ENCODE measurements around the gene NDUFA8. TPM values are rescaled to one million over a fixed set of nuclear protein-coding genes. Genes with fewer than 3 reads are reported as not detected.

The NDUFA8 gene
- total RNA-seq, result 27.3 and 33.4 TPM in 2 replicates

- peak; percentile 96 to 97 for DNase-seq (ENCODE audit: low read depth in 2 of 2)
These were observed at the start of gene NDUFA8, which contains the start of gene MORN5 for GRCh38 chr9:122159026-122159924. Gene NDUFA8, minus strand, starts transcription at chr9:122159779. Its CDS starts 102 bp downstream, at chr9:122159677. Gene MORN5, plus strand, starts transcription at chr9:122159908. Its CDS starts 65 bp downstream, at chr9:122159973.

- DNase-seq (ENCODE audit: low read depth in 2 of 2), result no peak
These were observed 47.5 kb upstream of the NDUFA8 start for GRCh38 chr9:122207096-122207495.

- no peak for DNase-seq (ENCODE audit: low read depth in 2 of 2)
These were observed 46.8 kb upstream of the NDUFA8 start for GRCh38 chr9:122206118-122207046.

- DNase-seq (ENCODE audit: low read depth in 2 of 2), result no peak
These were observed 45.6 kb upstream of the NDUFA8 start for GRCh38 chr9:122205176-122205575.

- DNase-seq (ENCODE audit: low read depth in 2 of 2), result no peak
These were observed 44.9 kb upstream of the NDUFA8 start for GRCh38 chr9:122204491-122204890.

- no peak for DNase-seq (ENCODE audit: low read depth in 2 of 2)
These were observed 44.5 kb upstream of the NDUFA8 start for GRCh38 chr9:122204055-122204454.

- DNase-seq (ENCODE audit: low read depth in 2 of 2), result no peak
These were observed 42.5 kb upstream of the NDUFA8 start for GRCh38 chr9:122202111-122202510.

GRCh38 chr9:122201641-122202040 is 42.1 kb upstream of the NDUFA8 start:
- DNase-seq (ENCODE audit: low read depth in 2 of 2), result no peak

GRCh38 chr9:122200960-122201595 is 41.5 kb upstream of the NDUFA8 start:
- peak in 1 of 2 donors; percentile 45 for DNase-seq (ENCODE audit: low read depth in 2 of 2)

- no peak for DNase-seq (ENCODE audit: low read depth in 2 of 2)
These were observed 38.3 kb upstream of the NDUFA8 start for GRCh38 chr9:122197882-122198281.

- DNase-seq (ENCODE audit: low read depth in 2 of 2), result no peak
These were observed 37.8 kb upstream of the NDUFA8 start for GRCh38 chr9:122197426-122197825.

- no peak for DNase-seq (ENCODE audit: low read depth in 2 of 2)
These were observed 36.3 kb upstream of the NDUFA8 start for GRCh38 chr9:122195875-122196274.

GRCh38 chr9:122193651-122194050 is 34.1 kb upstream of the NDUFA8 start:
- DNase-seq (ENCODE audit: low read depth in 2 of 2), result no peak

- DNase-seq (ENCODE audit: low read depth in 2 of 2), result no peak
These were observed 33.4 kb upstream of the NDUFA8 start for GRCh38 chr9:122192914-122193525.

- no peak for DNase-seq (ENCODE audit: low read depth in 2 of 2)
These were observed 32.8 kb upstream of the NDUFA8 start for GRCh38 chr9:122192261-122192875.

- DNase-seq (ENCODE audit: low read depth in 2 of 2), result no peak
These were observed 32.0 kb upstream of the NDUFA8 start for GRCh38 chr9:122191584-122191983.

- DNase-seq (ENCODE audit: low read depth in 2 of 2), result no peak
These were observed 31.2 kb upstream of the NDUFA8 start for GRCh38 chr9:122190597-122191381.

- no peak for DNase-seq (ENCODE audit: low read depth in 2 of 2)
These were observed 28.8 kb upstream of the NDUFA8 start for GRCh38 chr9:122188369-122188768.

- DNase-seq (ENCODE audit: low read depth in 2 of 2), result no peak
These were observed 27.3 kb upstream of the NDUFA8 start for GRCh38 chr9:122186777-122187470.
